CD4-positive, alpha-beta T cell treated with Interleukin-10 for 1 hour (primary cell): ENCODE measurements around the gene CDK4.

Source experiments
- DNase-seq: peaks from one replicate; pipeline ENCODE4 v3.0.0-alpha.2; 2020

The CDK4 gene

GRCh38 chr12:57737467-57738460 lies 14.3 kb downstream of the CDK4 start:
- DNase-seq = no peak

- no peak for DNase-seq
These were observed 15.2 kb downstream of the CDK4 start for GRCh38 chr12:57736741-57737466.

- no peak for DNase-seq
These were observed 16.0 kb downstream of the CDK4 start for GRCh38 chr12:57735952-57736740.

- no peak for DNase-seq
These were observed 16.8 kb downstream of the CDK4 start for GRCh38 chr12:57735198-57735855.

- DNase-seq = no peak
These were observed 17.5 kb downstream of the CDK4 start for GRCh38 chr12:57734591-57734990.

GRCh38 chr12:57733928-57734327 lies 18.2 kb downstream of the CDK4 start:
- DNase-seq = no peak

GRCh38 chr12:57732726-57733593 lies 19.1 kb downstream of the CDK4 start:
- DNase-seq = no peak

GRCh38 chr12:57732270-57732669 lies 19.8 kb downstream of the CDK4 start:
- no peak for DNase-seq

GRCh38 chr12:57731411-57732080 lies 20.6 kb downstream of the CDK4 start:
- DNase-seq = no peak

GRCh38 chr12:57730336-57731067 lies 21.6 kb downstream of the CDK4 start:
- DNase-seq = no peak

GRCh38 chr12:57729321-57729844 lies 22.7 kb downstream of the CDK4 start:
- DNase-seq = no peak

- no peak for DNase-seq
These were observed 24.2 kb downstream of the CDK4 start for GRCh38 chr12:57727758-57728395.

GRCh38 chr12:57726884-57727757 lies 25.0 kb downstream of the CDK4 start:
- DNase-seq = no peak

- DNase-seq = peak; percentile 49
These were observed 25.8 kb downstream of the CDK4 start for GRCh38 chr12:57726151-57726883.

GRCh38 chr12:57725851-57726150 lies 26.3 kb downstream of the CDK4 start:
- no peak for DNase-seq

GRCh38 chr12:57724936-57725740 lies 27.0 kb downstream of the CDK4 start:
- no peak for DNase-seq
